ENCODE results near the gene SKAP2.

DNA sequence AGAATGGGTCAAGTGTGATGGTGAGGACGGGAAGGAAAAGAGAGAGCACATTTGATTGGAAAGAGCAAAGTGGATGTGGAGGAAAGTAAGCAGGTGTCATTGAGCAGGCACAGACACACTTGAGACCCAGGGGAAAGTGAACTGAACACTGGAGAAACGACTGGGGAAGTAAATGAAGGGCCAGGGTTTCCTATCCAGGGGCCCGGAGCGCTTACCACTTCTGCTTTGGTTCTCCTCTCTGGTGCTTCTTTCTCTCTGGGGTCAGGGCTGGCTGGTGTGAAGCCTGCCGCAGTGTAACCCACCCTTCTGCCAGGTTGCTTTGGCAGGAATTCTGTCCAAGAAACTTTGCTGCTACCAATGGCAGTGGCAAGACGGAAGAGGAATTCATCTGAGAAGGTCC lies 219.3 kb downstream of the SKAP2 start:
- TF ChIP-seq, protein P1, sequence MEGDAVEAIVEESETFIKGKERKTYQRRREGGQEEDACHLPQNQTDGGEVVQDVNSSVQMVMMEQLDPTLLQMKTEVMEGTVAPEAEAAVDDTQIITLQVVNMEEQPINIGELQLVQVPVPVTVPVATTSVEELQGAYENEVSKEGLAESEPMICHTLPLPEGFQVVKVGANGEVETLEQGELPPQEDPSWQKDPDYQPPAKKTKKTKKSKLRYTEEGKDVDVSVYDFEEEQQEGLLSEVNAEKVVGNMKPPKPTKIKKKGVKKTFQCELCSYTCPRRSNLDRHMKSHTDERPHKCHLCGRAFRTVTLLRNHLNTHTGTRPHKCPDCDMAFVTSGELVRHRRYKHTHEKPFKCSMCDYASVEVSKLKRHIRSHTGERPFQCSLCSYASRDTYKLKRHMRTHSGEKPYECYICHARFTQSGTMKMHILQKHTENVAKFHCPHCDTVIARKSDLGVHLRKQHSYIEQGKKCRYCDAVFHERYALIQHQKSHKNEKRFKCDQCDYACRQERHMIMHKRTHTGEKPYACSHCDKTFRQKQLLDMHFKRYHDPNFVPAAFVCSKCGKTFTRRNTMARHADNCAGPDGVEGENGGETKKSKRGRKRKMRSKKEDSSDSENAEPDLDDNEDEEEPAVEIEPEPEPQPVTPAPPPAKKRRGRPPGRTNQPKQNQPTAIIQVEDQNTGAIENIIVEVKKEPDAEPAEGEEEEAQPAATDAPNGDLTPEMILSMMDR (IDR thresholded peaks at IDR 0.05): no peak
- TF ChIP-seq POLR2A (IDR thresholded peaks at IDR 0.05): no peak

All from lower leg skin (tissue), 3 donors.